Measurements from ENCODE around the gene TCAF1.
"Not testable (repeated sequence)": the region's sequence is repeated elsewhere in the genome, so short reads cannot be mapped to it uniquely, and the experiment has no call there.

TCAF1 gene

GRCh38 chr7:143816471-143817133 lies 85.4 kb downstream of the TCAF1 start:
- H3K4me3 ChIP-seq (ENCODE audit: low read length); DNase-seq (ENCODE audit: low read depth, low spot score): not testable (repeated sequence)

GRCh38 chr7:143810639-143811038 lies 91.3 kb downstream of the TCAF1 start:
- H3K4me3 ChIP-seq (ENCODE audit: low read length); DNase-seq (ENCODE audit: low read depth, low spot score): not testable (repeated sequence)

- not testable (repeated sequence) for DNase-seq (ENCODE audit: low read depth, low spot score); H3K4me3 ChIP-seq (ENCODE audit: low read length)
Observed at GRCh38 chr7:143806664-143807071, 95.3 kb downstream of the TCAF1 start.

Data from Jurkat, Clone E6-1 (cell line).